ENCODE results near the gene SH3PXD2B. TPM values are rescaled to one million over a fixed set of nuclear protein-coding genes. Genes with fewer than 3 reads are reported as not detected.
A peak's percentile ranks its signal among the peaks of the same experiment; 100 is the strongest.

SH3PXD2B gene
- total RNA-seq, 4 donors from 2014 or later, result 13.7 to 27.1 (median 21.1) TPM

DNA sequence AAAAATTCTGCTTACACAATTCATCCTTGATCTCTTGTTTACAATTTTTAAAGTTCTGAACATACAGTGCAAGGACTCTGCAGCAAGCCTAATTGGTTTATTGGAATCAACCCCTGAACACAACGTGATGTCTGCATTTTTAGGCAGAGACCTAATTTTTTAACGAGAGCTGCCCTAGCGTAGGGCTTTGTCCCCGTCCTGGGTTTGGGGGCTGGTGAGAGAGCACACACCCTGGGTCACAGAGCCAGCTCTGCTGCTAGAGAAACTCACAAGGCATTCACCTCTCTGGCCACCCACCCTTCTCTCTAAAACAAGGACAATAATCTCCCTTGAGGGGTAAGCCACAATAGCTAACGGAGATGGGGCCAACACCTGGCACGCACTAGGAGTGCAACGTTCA lies 28.2 kb downstream of the SH3PXD2B start:
- DNase-seq, result no peak
- no peak overlapping the region for H3K4me3 ChIP-seq (replicated peaks in 1 of 3)
- intact Hi-C loops (cut with DNase I), result no loop called here
- no peaks in the 10 kb centered on the region for H3K36me3 ChIP-seq
- H3K4me1 ChIP-seq, result peaks cover 9 to 28% of the 10 kb centered on the region in 2 donors
- peak overlapping the region; percentile 4 to 45 (median 18) for H3K27ac ChIP-seq
- no peaks in the 10 kb centered on the region for H3K27me3 ChIP-seq
- TF ChIP-seq, protein P1, sequence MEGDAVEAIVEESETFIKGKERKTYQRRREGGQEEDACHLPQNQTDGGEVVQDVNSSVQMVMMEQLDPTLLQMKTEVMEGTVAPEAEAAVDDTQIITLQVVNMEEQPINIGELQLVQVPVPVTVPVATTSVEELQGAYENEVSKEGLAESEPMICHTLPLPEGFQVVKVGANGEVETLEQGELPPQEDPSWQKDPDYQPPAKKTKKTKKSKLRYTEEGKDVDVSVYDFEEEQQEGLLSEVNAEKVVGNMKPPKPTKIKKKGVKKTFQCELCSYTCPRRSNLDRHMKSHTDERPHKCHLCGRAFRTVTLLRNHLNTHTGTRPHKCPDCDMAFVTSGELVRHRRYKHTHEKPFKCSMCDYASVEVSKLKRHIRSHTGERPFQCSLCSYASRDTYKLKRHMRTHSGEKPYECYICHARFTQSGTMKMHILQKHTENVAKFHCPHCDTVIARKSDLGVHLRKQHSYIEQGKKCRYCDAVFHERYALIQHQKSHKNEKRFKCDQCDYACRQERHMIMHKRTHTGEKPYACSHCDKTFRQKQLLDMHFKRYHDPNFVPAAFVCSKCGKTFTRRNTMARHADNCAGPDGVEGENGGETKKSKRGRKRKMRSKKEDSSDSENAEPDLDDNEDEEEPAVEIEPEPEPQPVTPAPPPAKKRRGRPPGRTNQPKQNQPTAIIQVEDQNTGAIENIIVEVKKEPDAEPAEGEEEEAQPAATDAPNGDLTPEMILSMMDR (IDR thresholded peaks at IDR 0.05), result no peak
- TF ChIP-seq POLR2A (IDR thresholded peaks at IDR 0.05), result no peak
- WGBS, 2 donors, result 83 to 87% methylated on average over 7 of the region's 7 CpGs
- no peaks in the 10 kb centered on the region for H3K9me3 ChIP-seq

DNA sequence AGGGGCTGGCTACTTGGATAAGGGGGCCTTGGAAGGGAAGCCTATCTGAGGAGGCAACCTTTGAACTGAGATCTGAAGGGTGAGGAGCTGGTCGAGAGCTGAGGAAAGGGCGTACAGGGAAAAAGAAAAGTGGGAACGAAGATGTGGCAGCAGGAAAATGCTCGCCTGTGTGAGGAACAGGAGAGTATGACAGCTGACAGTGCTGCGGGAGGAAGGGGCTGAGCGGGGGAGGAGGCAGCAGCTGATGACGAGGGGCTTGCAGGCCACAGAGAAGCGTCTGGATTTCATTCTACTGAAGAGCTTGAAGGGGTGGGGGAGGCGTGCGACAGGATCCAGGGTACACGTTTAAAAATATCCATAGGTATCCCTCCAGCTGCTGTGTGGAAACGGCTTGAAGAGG lies 28.9 kb downstream of the SH3PXD2B start:
- no peak for DNase-seq
- no peaks in the 10 kb centered on the region for H3K36me3 ChIP-seq
- H3K9me3 ChIP-seq, result no peaks in the 10 kb centered on the region
- peaks cover 3 to 22% of the 10 kb centered on the region in 2 donors for H3K4me1 ChIP-seq
- 85 to 86% methylated on average over 12 of the region's 12 CpGs for WGBS, 2 donors
- intact Hi-C loops (cut with DNase I), result no loop called here
- H3K4me3 ChIP-seq (replicated peaks in 1 of 3), result no peak overlapping the region
- H3K27me3 ChIP-seq, result no peaks in the 10 kb centered on the region
- peak overlapping the region; percentile 4 to 52 (median 18) for H3K27ac ChIP-seq
- TF ChIP-seq, protein P1 (IDR thresholded peaks at IDR 0.05), result no peak

DNA sequence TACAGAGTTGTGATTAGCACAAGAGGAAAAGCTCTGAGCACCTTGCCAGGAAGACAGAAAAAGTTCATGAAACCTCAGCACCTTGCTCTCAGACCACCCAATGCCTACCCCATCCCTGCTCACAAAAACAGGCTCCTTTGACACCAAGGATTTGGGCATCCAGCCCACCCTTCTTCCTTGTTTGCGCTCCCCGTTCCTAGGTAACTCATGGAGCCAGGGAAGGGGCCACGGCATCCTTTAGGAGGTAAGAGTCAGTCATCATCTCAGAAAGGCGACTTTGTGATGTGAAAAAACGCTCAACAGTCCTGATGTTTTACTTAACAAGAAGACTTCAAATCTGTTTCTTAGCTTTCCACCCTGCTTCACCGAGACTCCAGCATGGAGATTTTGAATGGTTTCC lies 29.5 kb downstream of the SH3PXD2B start:
- no peak for DNase-seq
- WGBS, 2 donors, result 86% methylated on average over 6 of the region's 6 CpGs
- Histone ChIP-seq H3K4me3 (replicated peaks in 1 of 3) (no peak overlapping the region), H3K36me3 (no peaks in the 10 kb centered on the region), H3K4me1 (peaks cover 0 to 18% of the 10 kb centered on the region in 2 donors), H3K27me3 (no peaks in the 10 kb centered on the region), H3K27ac (peak overlapping the region in 1 of 3 donors; percentile 2), H3K9me3 (no peaks in the 10 kb centered on the region)
- TF ChIP-seq POLR2A (IDR thresholded peaks at IDR 0.05), result no peak
- TF ChIP-seq, protein P1 (IDR thresholded peaks at IDR 0.05), result no peak
- intact Hi-C loops (cut with DNase I), result no loop called here

DNA sequence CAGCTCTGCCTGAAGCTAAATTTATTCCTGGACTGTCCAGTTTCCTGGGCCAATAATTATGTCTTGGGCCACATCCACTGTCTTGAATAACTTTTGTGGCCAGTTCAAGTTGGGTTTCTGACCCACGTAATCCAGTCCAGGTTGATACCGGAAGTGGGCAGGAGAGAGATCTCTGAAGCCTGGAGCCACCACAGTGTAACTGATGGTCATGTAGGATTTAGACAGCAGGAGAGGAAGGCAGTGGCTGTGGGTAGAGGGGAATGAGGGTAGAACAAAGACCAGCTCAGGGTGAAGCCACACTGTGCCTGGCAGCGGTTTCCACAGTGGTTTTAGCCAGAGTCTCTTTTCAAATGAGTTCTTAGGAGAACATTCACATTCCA lies 30.2 kb downstream of the SH3PXD2B start:
- intact Hi-C loops (cut with DNase I), result no loop called here
- 85 to 90% methylated on average over 3 of the region's 3 CpGs for WGBS, 2 donors

DNA sequence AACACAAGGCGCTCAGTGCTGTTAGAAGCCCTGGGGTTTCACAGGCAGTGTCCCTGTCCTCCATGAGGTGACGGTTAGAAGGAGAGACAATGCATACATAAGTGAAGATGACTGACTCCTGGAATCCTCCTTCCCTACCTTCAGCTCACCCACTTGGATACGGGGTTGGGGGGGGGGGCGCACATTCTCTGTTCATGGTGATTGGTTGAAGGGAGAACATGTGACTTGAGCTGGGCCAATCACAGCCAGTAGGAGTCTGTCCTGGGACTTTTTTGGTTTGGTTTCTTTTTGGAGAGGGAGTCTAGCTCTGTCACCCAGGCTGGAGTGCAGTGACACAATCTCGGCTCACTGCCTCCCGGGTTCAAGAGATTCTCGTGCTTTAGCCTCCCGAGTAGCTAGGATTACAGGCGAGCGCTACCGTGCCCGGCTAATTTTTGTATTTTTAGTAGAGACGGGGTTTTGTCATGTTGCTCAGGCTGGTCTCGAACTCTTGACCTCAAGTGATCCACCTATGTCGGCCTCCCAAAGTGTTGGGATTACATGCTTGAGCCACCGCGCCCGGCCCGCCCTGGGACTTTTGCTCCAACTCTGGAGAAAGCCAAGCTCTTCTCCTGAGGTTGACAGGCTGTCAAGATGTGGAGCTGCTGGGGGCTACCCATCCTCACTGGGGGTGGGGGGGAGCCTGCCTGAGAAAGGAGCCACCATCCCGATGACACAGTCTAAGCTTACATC lies 30.8 kb downstream of the SH3PXD2B start:
- 95 to 96% methylated on average over 19 to 20 of the region's 20 CpGs for WGBS, 2 donors
- no peaks in the 10 kb centered on the region for H3K9me3 ChIP-seq
- TF ChIP-seq, protein P1 (IDR thresholded peaks at IDR 0.05), result no peak
- TF ChIP-seq POLR2A (IDR thresholded peaks at IDR 0.05), result no peak
- H3K4me3 ChIP-seq (replicated peaks in 1 of 3), result no peak overlapping the region
- H3K27me3 ChIP-seq, result no peaks in the 10 kb centered on the region
- DNase-seq, result no peak
- intact Hi-C loops (cut with DNase I), result no loop called here
- H3K36me3 ChIP-seq, result no peaks in the 10 kb centered on the region
- no peak overlapping the region for H3K27ac ChIP-seq
- peaks cover 6 to 20% of the 10 kb centered on the region in 2 donors for H3K4me1 ChIP-seq

More for the DNA sequence above, 30.2 kb downstream of the SH3PXD2B start:
- no peaks in the 10 kb centered on the region for H3K27me3 ChIP-seq
- H3K4me3 ChIP-seq (replicated peaks in 1 of 3), result no peak overlapping the region
- H3K4me1 ChIP-seq, result peaks cover 0 to 20% of the 10 kb centered on the region in 2 donors
- no peak for DNase-seq
- no peaks in the 10 kb centered on the region for H3K36me3 ChIP-seq
- no peaks in the 10 kb centered on the region for H3K9me3 ChIP-seq
- peak overlapping the region in 1 of 3 donors; percentile 2 for H3K27ac ChIP-seq
- no peak for TF ChIP-seq POLR2A (IDR thresholded peaks at IDR 0.05)
- TF ChIP-seq, protein P1 (IDR thresholded peaks at IDR 0.05), result no peak

All from thyroid gland (tissue), 4 donors.